PC-3 (cell line): ENCODE measurements around the gene SARM1. TPM values are rescaled to one million over a fixed set of nuclear protein-coding genes. Genes with fewer than 3 reads are reported as not detected.

Source experiments
- ATAC-seq: fragments of 200-7000 bp; cut with Tn5 transposase; 2 replicates; pipeline ENCODE4 v1.9.1; 2020; ENCODE audit warnings: mild to moderate bottlenecking, moderate library complexity
- BruUV-seq: library from RNA; stranded (reverse); fragments of 400-500 nt; replicated peaks from 2 replicates; lab custom pipeline; 2021; lab: Mats Ljungman, UMichigan
- CTCF ChIA-PET: fragments of 300-600 bp; sonication (Branson Sonifier 250); formaldehyde crosslinking; loops from one replicate; lab custom pipeline; 2022; ENCODE audit warnings: antibody characterized with exemption; lab: Charles Lee
- POLR2A ChIA-PET: fragments of 300-600 bp; sonication (Branson Sonifier 250); formaldehyde crosslinking; loops from one replicate; lab custom pipeline; 2022; ENCODE audit warnings: antibody characterized with exemption; ENCODE audit not compliant: unreplicated experiment; lab: Charles Lee
- DNase-seq: peaks from one replicate; pipeline ENCODE4 v3.0.0-alpha.2; 2015
- H2AFZ ChIP-seq: fragments of 300-600 bp; sonication (generic); 2 replicates; pipeline ENCODE4 v1.6.0; 2016; ENCODE audit warnings: antibody characterized with exemption, low read length
- H3F3A ChIP-seq: fragments of 300-600 bp; sonication (generic); one replicate; pipeline ENCODE4 v1.6.0; 2017; ENCODE audit warnings: antibody characterized with exemption, low read length, control low read depth, mild to moderate bottlenecking; ENCODE audit not compliant: unreplicated experiment
- H3K27ac ChIP-seq: fragments of 300-600 bp; sonication (generic); 2 replicates; pipeline ENCODE4 v1.5.1; 2016; ENCODE audit warnings: mild to moderate bottlenecking, low read length
- H3K27me3 ChIP-seq: fragments of 300-600 bp; sonication (generic); 2 replicates; pipeline ENCODE4 v1.6.1; 2016; ENCODE audit warnings: low read length, mixed read lengths
- H3K36me3 ChIP-seq: fragments of 300-600 bp; sonication (generic); 2 replicates; pipeline ENCODE4 v1.6.1; 2016; ENCODE audit warnings: low read depth, mixed run types, low read length, mixed read lengths
- H3K4me1 ChIP-seq: fragments of 300-600 bp; sonication (generic); 2 replicates; pipeline ENCODE4 v1.5.1; 2016; ENCODE audit warnings: low read length; ENCODE audit not compliant: insufficient read depth
- H3K4me2 ChIP-seq: fragments of 300-600 bp; sonication (generic); 2 replicates; pipeline ENCODE4 v1.6.0; 2016; ENCODE audit warnings: low read length
- H3K4me3 ChIP-seq: fragments of 300-600 bp; sonication (generic); 2 replicates; pipeline ENCODE4 v1.5.1; 2016; ENCODE audit warnings: mild to moderate bottlenecking, low read length, mixed read lengths
- H3K79me2 ChIP-seq: fragments of 300-600 bp; sonication (generic); 2 replicates; pipeline ENCODE4 v1.6.1; 2017; ENCODE audit warnings: low read length, mixed read lengths
- H3K9ac ChIP-seq: fragments of 300-600 bp; sonication (generic); 2 replicates; pipeline ENCODE4 v1.6.0; 2016; ENCODE audit warnings: mild to moderate bottlenecking, low read length
- H3K9me2 ChIP-seq: fragments of 300-600 bp; sonication (generic); replicated peaks from 2 replicates; pipeline ENCODE4 v1.6.1; 2016; ENCODE audit warnings: mixed run types, low read length, mixed read lengths
- H3K9me3 ChIP-seq: fragments of 300-600 bp; sonication (generic); 2 replicates; pipeline ENCODE4 v1.6.1; 2016; ENCODE audit warnings: low read length, mixed read lengths
- H4K20me1 ChIP-seq: fragments of 300-600 bp; sonication (generic); 2 replicates; pipeline ENCODE4 v1.6.1; 2016; ENCODE audit warnings: low read length, mixed read lengths
- CTCF ChIP-seq: fragments of 300-600 bp; sonication (generic); conservative IDR thresholded peaks from 2 replicates; pipeline ENCODE4 v1.5.1; 2017; ENCODE audit warnings: antibody characterized with exemption, low read depth, mild to moderate bottlenecking, low read length
- EZH2 ChIP-seq: fragments of 300-600 bp; sonication (generic); IDR thresholded peaks from one replicate; pipeline ENCODE4 v1.6.1; 2017; ENCODE audit warnings: antibody characterized with exemption, mild to moderate bottlenecking, low read length; ENCODE audit not compliant: unreplicated experiment
- EZH2phosphoT487 ChIP-seq: fragments of 300-600 bp; sonication (generic); IDR thresholded peaks from 2 replicates; pipeline ENCODE4 v1.6.1; 2018; ENCODE audit warnings: mild to moderate bottlenecking, antibody characterized with exemption, low read length, borderline replicate concordance
- intact Hi-C: fragments of 100-400 bp; cut with micrococcal nuclease; formaldehyde crosslinking; loops from 2 replicates; pipeline ENCODE4 v1.9.0; 2023
- total RNA-seq: library from RNA; depleted of rRNA; stranded (reverse); fragments of >200 nt; gene quantifications from 2 replicates; pipeline ENCODE4 v1.2.3, GENCODE V29; 2014

SARM1 gene
- total RNA-seq, 1 experiment from 2014 or later: 6.7 TPM

GRCh38 chr17:28413804-28414203 is 42.3 kb downstream of the SARM1 start:
- H3K36me3 ChIP-seq: no peaks in the 10 kb centered on the region
- H3K9me3 ChIP-seq: no peaks in the 10 kb centered on the region
- H3K9ac ChIP-seq: no peak overlapping the region
- no peak overlapping the region for H3K27ac ChIP-seq
- no TSS peak for BruUV-seq
- no peak for ATAC-seq
- no peak overlapping the region for H3K4me3 ChIP-seq
- H3K4me2 ChIP-seq: no peak overlapping the region
- H3K27me3 ChIP-seq: no peaks in the 10 kb centered on the region
- no peaks in the 10 kb centered on the region for H3K9me2 ChIP-seq
- no peaks in the 10 kb centered on the region for H3K79me2 ChIP-seq
- CTCF ChIA-PET: no interaction called here
- H4K20me1 ChIP-seq: no peaks in the 10 kb centered on the region
- no peak for DNase-seq
- no peaks in the 10 kb centered on the region for H3K4me1 ChIP-seq
- H2AFZ ChIP-seq: no peak overlapping the region
- intact Hi-C loops: no loop called here
- POLR2A ChIA-PET: no interaction called here
- H3F3A ChIP-seq: no peaks in the 10 kb centered on the region
- TF ChIP-seq EZH2 (no peak), EZH2phosphoT487 (no peak), CTCF (no peak)

GRCh38 chr17:28415886-28416285 is 44.4 kb downstream of the SARM1 start:
- Histone ChIP-seq H4K20me1 (no peaks in the 10 kb centered on the region), H3K9me2 (no peaks in the 10 kb centered on the region), H3K4me3 (no peak overlapping the region), H3K36me3 (no peaks in the 10 kb centered on the region), H3K9ac (no peak overlapping the region), H3K27me3 (no peaks in the 10 kb centered on the region), H3K4me2 (no peak overlapping the region), H3K79me2 (no peaks in the 10 kb centered on the region), H2AFZ (no peak overlapping the region), H3K4me1 (no peaks in the 10 kb centered on the region), H3K27ac (no peak overlapping the region), H3K9me3 (no peaks in the 10 kb centered on the region), H3F3A (no peaks in the 10 kb centered on the region)
- ATAC-seq: no peak
- CTCF ChIA-PET: no interaction called here
- POLR2A ChIA-PET: interaction anchor here (0.6 kb wide), 1 partner anchor 46 kb away, joined by 3 read pairs; no protein-coding TSS in a partner anchor
- no peak for DNase-seq
- intact Hi-C loops: loop anchor here (2.0 kb wide), 1 partner anchor 49 kb away; no protein-coding TSS in a partner anchor
- BruUV-seq: no TSS peak
- TF ChIP-seq CTCF (no peak), EZH2phosphoT487 (no peak), EZH2 (no peak)

- DNase-seq: peak; percentile 62
- ChIA-PET POLR2A (no interaction called here), CTCF (no interaction called here)
- Histone ChIP-seq H3K9me3 (no peaks in the 10 kb centered on the region), H3K9me2 (no peaks in the 10 kb centered on the region), H3F3A (no peaks in the 10 kb centered on the region), H2AFZ (no peak overlapping the region; the same call in 1 of the 2 replicates), H3K4me2 (no peak overlapping the region), H3K36me3 (no peaks in the 10 kb centered on the region), H3K4me1 (no peaks in the 10 kb centered on the region), H3K9ac (no peak overlapping the region), H3K4me3 (no peak overlapping the region), H4K20me1 (no peaks in the 10 kb centered on the region), H3K27me3 (no peaks in the 10 kb centered on the region), H3K79me2 (no peaks in the 10 kb centered on the region), H3K27ac (no peak overlapping the region)
- intact Hi-C loops: loop anchor here (2.0 kb wide), 1 partner anchor 50 kb away; no protein-coding TSS in a partner anchor
- no peak for TF ChIP-seq EZH2
- peak; percentile 77 for TF ChIP-seq CTCF
- ATAC-seq: peak; percentile 82
- BruUV-seq: no TSS peak
Measured at GRCh38 chr17:28416703-28417311, 45.3 kb downstream of the SARM1 start.
